Measurements from ENCODE around the gene KCNJ16. TPM values are rescaled to one million over a fixed set of nuclear protein-coding genes. Genes with fewer than 3 reads are reported as not detected.

KCNJ16 gene
- polyA plus RNA-seq, 4 donors: 0.07 to 11.0 (median 0.52) TPM

GRCh38 chr17:70080541-70081347 is 5.7 kb downstream of the KCNJ16 start:
- FAIRE-seq (no peak), DNase-seq (no peak)
- Histone ChIP-seq H3K27ac (ENCODE audit: low read depth in 1 of 3, low read length in 2 of 3) (no peak overlapping the region), H3K36me3 (ENCODE audit: control insufficient read depth in 3 of 3, insufficient read depth in 2 of 3, low read depth in 1 of 3, low read length in 3 of 3) (no peaks in the 10 kb centered on the region), H3K4me3 (ENCODE audit: low read depth in 1 of 3, low read length in 3 of 3) (no peak overlapping the region), H3K27me3 (ENCODE audit: control insufficient read depth in 3 of 3, insufficient read depth in 3 of 3, low read length in 3 of 3) (no peaks in the 10 kb centered on the region), H3K9me3 (ENCODE audit: control insufficient read depth in 2 of 2, insufficient read depth in 1 of 2, low read depth in 1 of 2, low read length in 1 of 2) (no peaks in the 10 kb centered on the region), H3K4me1 (ENCODE audit: control insufficient read depth in 3 of 3, insufficient read depth in 2 of 3, low read depth in 1 of 3, low read length in 2 of 3) (no peaks in the 10 kb centered on the region)
- 53 to 61% (median 61%) methylated on average over 7 of the region's 7 CpGs for WGBS, 3 donors

GRCh38 chr17:70081885-70082284 is 6.9 kb downstream of the KCNJ16 start:
- Histone ChIP-seq H3K4me1 (ENCODE audit: control insufficient read depth in 3 of 3, insufficient read depth in 2 of 3, low read depth in 1 of 3, low read length in 2 of 3) (no peaks in the 10 kb centered on the region), H3K4me3 (ENCODE audit: low read depth in 1 of 3, low read length in 3 of 3) (no peak overlapping the region), H3K27ac (ENCODE audit: low read depth in 1 of 3, low read length in 2 of 3) (no peak overlapping the region), H3K27me3 (ENCODE audit: control insufficient read depth in 3 of 3, insufficient read depth in 3 of 3, low read length in 3 of 3) (no peaks in the 10 kb centered on the region), H3K36me3 (ENCODE audit: control insufficient read depth in 3 of 3, insufficient read depth in 2 of 3, low read depth in 1 of 3, low read length in 3 of 3) (no peaks in the 10 kb centered on the region), H3K9me3 (ENCODE audit: control insufficient read depth in 2 of 2, insufficient read depth in 1 of 2, low read depth in 1 of 2, low read length in 1 of 2) (no peaks in the 10 kb centered on the region)
- no peak for DNase-seq
- no peak for FAIRE-seq
- 15 to 43% (median 33%) methylated on average over 1 of the region's 1 CpG for WGBS, 3 donors

GRCh38 chr17:70084476-70084875 is 9.5 kb downstream of the KCNJ16 start:
- 67 to 78% (median 76%) methylated on average over 4 of the region's 4 CpGs for WGBS, 3 donors
- no peaks in the 10 kb centered on the region for H3K27me3 ChIP-seq (ENCODE audit: control insufficient read depth in 3 of 3, insufficient read depth in 3 of 3, low read length in 3 of 3)
- no peak overlapping the region for H3K27ac ChIP-seq (ENCODE audit: low read depth in 1 of 3, low read length in 2 of 3)
- H3K4me1 ChIP-seq (ENCODE audit: control insufficient read depth in 3 of 3, insufficient read depth in 2 of 3, low read depth in 1 of 3, low read length in 2 of 3): no peaks in the 10 kb centered on the region
- H3K4me3 ChIP-seq (ENCODE audit: low read depth in 1 of 3, low read length in 3 of 3): no peak overlapping the region
- no peak for DNase-seq
- H3K9me3 ChIP-seq (ENCODE audit: control insufficient read depth in 2 of 2, insufficient read depth in 1 of 2, low read depth in 1 of 2, low read length in 1 of 2): no peaks in the 10 kb centered on the region
- no peak for FAIRE-seq
- no peaks in the 10 kb centered on the region for H3K36me3 ChIP-seq (ENCODE audit: control insufficient read depth in 3 of 3, insufficient read depth in 2 of 3, low read depth in 1 of 3, low read length in 3 of 3)

- Histone ChIP-seq H3K4me3 (ENCODE audit: low read depth in 1 of 3, low read length in 3 of 3) (no peak overlapping the region), H3K27ac (ENCODE audit: low read depth in 1 of 3, low read length in 2 of 3) (no peak overlapping the region), H3K9me3 (ENCODE audit: control insufficient read depth in 2 of 2, insufficient read depth in 1 of 2, low read depth in 1 of 2, low read length in 1 of 2) (no peaks in the 10 kb centered on the region), H3K4me1 (ENCODE audit: control insufficient read depth in 3 of 3, insufficient read depth in 2 of 3, low read depth in 1 of 3, low read length in 2 of 3) (no peaks in the 10 kb centered on the region), H3K36me3 (ENCODE audit: control insufficient read depth in 3 of 3, insufficient read depth in 2 of 3, low read depth in 1 of 3, low read length in 3 of 3) (no peaks in the 10 kb centered on the region), H3K27me3 (ENCODE audit: control insufficient read depth in 3 of 3, insufficient read depth in 3 of 3, low read length in 3 of 3) (no peaks in the 10 kb centered on the region)
- DNase-seq (no peak), FAIRE-seq (no peak)
- WGBS, 3 donors: 59 to 66% (median 64%) methylated on average over 2 of the region's 2 CpGs
Measured at GRCh38 chr17:70086516-70086915, 11.5 kb downstream of the KCNJ16 start.

GRCh38 chr17:70089513-70090148 is 14.6 kb downstream of the KCNJ16 start:
- 8 to 39% (median 26%) methylated on average over 5 of the region's 5 CpGs for WGBS, 3 donors

DNA sequence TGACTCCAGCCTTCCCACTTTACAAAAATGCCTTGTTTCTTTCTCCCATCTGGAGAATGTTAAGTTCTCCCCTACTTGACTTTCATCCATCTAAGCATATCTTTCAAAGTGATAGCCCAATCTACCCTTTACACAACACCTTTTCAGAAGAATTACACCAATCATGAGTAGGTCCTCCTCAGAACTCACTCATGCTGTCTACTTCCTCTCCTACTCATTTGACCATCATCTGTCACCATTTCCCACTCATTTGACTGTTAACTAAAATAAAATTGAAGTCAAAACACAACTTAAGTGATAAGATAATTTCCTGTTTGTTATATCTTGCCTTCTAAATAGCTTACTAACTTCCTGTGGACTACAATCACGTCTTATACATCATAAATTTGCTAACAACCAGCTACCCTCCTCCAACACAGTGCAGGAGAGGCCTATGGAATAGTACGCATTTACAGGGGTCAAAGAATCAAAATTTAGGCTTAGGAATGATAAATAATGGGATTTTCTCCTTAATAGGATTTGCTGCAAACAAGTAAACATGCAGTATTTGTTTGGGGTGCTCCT is 16.1 kb downstream of the KCNJ16 start:
- Histone ChIP-seq H3K4me1 (ENCODE audit: control insufficient read depth in 3 of 3, insufficient read depth in 2 of 3, low read depth in 1 of 3, low read length in 2 of 3) (no peaks in the 10 kb centered on the region), H3K4me3 (ENCODE audit: low read depth in 1 of 3, low read length in 3 of 3) (no peak overlapping the region), H3K27me3 (ENCODE audit: control insufficient read depth in 3 of 3, insufficient read depth in 3 of 3, low read length in 3 of 3) (no peaks in the 10 kb centered on the region), H3K36me3 (ENCODE audit: control insufficient read depth in 3 of 3, insufficient read depth in 2 of 3, low read depth in 1 of 3, low read length in 3 of 3) (no peaks in the 10 kb centered on the region), H3K9me3 (ENCODE audit: control insufficient read depth in 2 of 2, insufficient read depth in 1 of 2, low read depth in 1 of 2, low read length in 1 of 2) (no peaks in the 10 kb centered on the region), H3K27ac (ENCODE audit: low read depth in 1 of 3, low read length in 2 of 3) (no peak overlapping the region)
- 55 to 60% (median 58%) methylated on average over 2 of the region's 2 CpGs for WGBS, 3 donors
- no peak for DNase-seq
- FAIRE-seq: no peak

More at GRCh38 chr17:70089513-70090148, 14.6 kb downstream of the KCNJ16 start:
- no peak overlapping the region for H3K27ac ChIP-seq (ENCODE audit: low read depth in 1 of 3, low read length in 2 of 3)
- no peaks in the 10 kb centered on the region for H3K9me3 ChIP-seq (ENCODE audit: control insufficient read depth in 2 of 2, insufficient read depth in 1 of 2, low read depth in 1 of 2, low read length in 1 of 2)
- no peaks in the 10 kb centered on the region for H3K27me3 ChIP-seq (ENCODE audit: control insufficient read depth in 3 of 3, insufficient read depth in 3 of 3, low read length in 3 of 3)
- no peaks in the 10 kb centered on the region for H3K4me1 ChIP-seq (ENCODE audit: control insufficient read depth in 3 of 3, insufficient read depth in 2 of 3, low read depth in 1 of 3, low read length in 2 of 3)
- H3K36me3 ChIP-seq (ENCODE audit: control insufficient read depth in 3 of 3, insufficient read depth in 2 of 3, low read depth in 1 of 3, low read length in 3 of 3): no peaks in the 10 kb centered on the region
- DNase-seq: peak; percentile 38 to 56
- H3K4me3 ChIP-seq (ENCODE audit: low read depth in 1 of 3, low read length in 3 of 3): no peak overlapping the region
- FAIRE-seq: no peak

- WGBS, 3 donors: 9 to 22% (median 11%) methylated on average over 1 of the region's 1 CpG
- Histone ChIP-seq H3K27ac (ENCODE audit: low read depth in 1 of 3, low read length in 2 of 3) (no peak overlapping the region), H3K36me3 (ENCODE audit: control insufficient read depth in 3 of 3, insufficient read depth in 2 of 3, low read depth in 1 of 3, low read length in 3 of 3) (no peaks in the 10 kb centered on the region), H3K4me1 (ENCODE audit: control insufficient read depth in 3 of 3, insufficient read depth in 2 of 3, low read depth in 1 of 3, low read length in 2 of 3) (no peaks in the 10 kb centered on the region), H3K4me3 (ENCODE audit: low read depth in 1 of 3, low read length in 3 of 3) (no peak overlapping the region), H3K27me3 (ENCODE audit: control insufficient read depth in 3 of 3, insufficient read depth in 3 of 3, low read length in 3 of 3) (no peaks in the 10 kb centered on the region), H3K9me3 (ENCODE audit: control insufficient read depth in 2 of 2, insufficient read depth in 1 of 2, low read depth in 1 of 2, low read length in 1 of 2) (no peaks in the 10 kb centered on the region)
- no peak for FAIRE-seq
- no peak for DNase-seq
Measured at GRCh38 chr17:70091696-70092095, 16.7 kb downstream of the KCNJ16 start.

GRCh38 chr17:70093163-70093562 is 18.1 kb downstream of the KCNJ16 start:
- no peak for FAIRE-seq

More at GRCh38 chr17:70093163-70093562, 18.1 kb downstream of the KCNJ16 start:
- no peak for DNase-seq
- Histone ChIP-seq H3K4me1 (ENCODE audit: control insufficient read depth in 3 of 3, insufficient read depth in 2 of 3, low read depth in 1 of 3, low read length in 2 of 3) (no peaks in the 10 kb centered on the region), H3K4me3 (ENCODE audit: low read depth in 1 of 3, low read length in 3 of 3) (no peak overlapping the region), H3K27ac (ENCODE audit: low read depth in 1 of 3, low read length in 2 of 3) (no peak overlapping the region), H3K36me3 (ENCODE audit: control insufficient read depth in 3 of 3, insufficient read depth in 2 of 3, low read depth in 1 of 3, low read length in 3 of 3) (no peaks in the 10 kb centered on the region), H3K27me3 (ENCODE audit: control insufficient read depth in 3 of 3, insufficient read depth in 3 of 3, low read length in 3 of 3) (no peaks in the 10 kb centered on the region), H3K9me3 (ENCODE audit: control insufficient read depth in 2 of 2, insufficient read depth in 1 of 2, low read depth in 1 of 2, low read length in 1 of 2) (no peaks in the 10 kb centered on the region)
- WGBS, 3 donors: 84 to 97% (median 92%) methylated on average over 3 of the region's 3 CpGs
